T47D (cell line): Measurements from ENCODE around the gene KRT222.
A peak's percentile ranks its signal among the peaks of the same experiment; 100 is the strongest.

Experiments
- DNase-seq, 2 experiments: peaks; one replicate each; pipeline versions ENCODE4 v3.0.0 to v3.0.0-alpha.2; 2011 to 2012; ENCODE audit warnings: low read depth in 1 of 2, low spot score in 1 of 2
- JUND ChIP-seq: IDR thresholded peaks from 2 replicates; pipeline ENCODE4 v1.6.1; 2012; ENCODE audit warnings: low read depth
- in situ Hi-C: cut with HindIII; loops from 2 replicates; pipeline ENCODE4 v1.10.0; 2016; ENCODE audit warnings: low sequenced_read_pairs, low pct_unique_long_range_greater_than_20kb

Gene KRT222

GRCh38 chr17:40607641-40608040 lies 57.3 kb downstream of the KRT222 start:
- TF ChIP-seq JUND = no peak
- peak in 1 of 2 experiments; percentile 41 for DNase-seq
- in situ Hi-C loops = no loop called here

- in situ Hi-C loops = no loop called here
- TF ChIP-seq JUND = peak; percentile 92
- DNase-seq = peak in 1 of 2 experiments; percentile 83
Measured at GRCh38 chr17:40606548-40607353, 58.2 kb downstream of the KRT222 start.

GRCh38 chr17:40605306-40605705 lies 59.7 kb downstream of the KRT222 start:
- in situ Hi-C loops = no loop called here
- TF ChIP-seq JUND = no peak
- no peak for DNase-seq
